GM12878 (cell line): ENCODE measurements around the gene ACKR2.

Source experiments
- ATF7 ChIP-seq: fragments of 450-650 bp; IDR thresholded peaks from 2 replicates; pipeline ENCODE4 v1.6.1; 2016; ENCODE audit warnings: low read depth, mild to moderate bottlenecking
- CTCF ChIP-seq, 3 experiments: IDR thresholded peaks in 2 of 3; conservative IDR thresholded peaks in 1 of 3; 2 replicates each; pipeline ENCODE4 v1.5.1; 2011; ENCODE audit warnings: low read depth in 3 of 3, low read length in 3 of 3, mild to moderate bottlenecking in 3 of 3, control low read depth in 2 of 3, moderate library complexity in 2 of 3, inconsistent platforms in 1 of 3, mixed read lengths in 1 of 3; ENCODE audit not compliant: control insufficient read depth in 2 of 3, insufficient read depth in 1 of 3; ENCODE audit errors: extremely low read depth in 1 of 3
- FOXM1 ChIP-seq: IDR thresholded peaks from 2 replicates; pipeline ENCODE4 v1.6.1; 2012; ENCODE audit warnings: low read depth, mild to moderate bottlenecking, inconsistent platforms, low read length, moderate library complexity
- RFX5 ChIP-seq: IDR thresholded peaks from 2 replicates; pipeline ENCODE4 v1.6.1; 2011; ENCODE audit warnings: low read depth, low read length, improper control_type of control experiment
- SREBF2 ChIP-seq: IDR thresholded peaks from 2 replicates; pipeline ENCODE4 v1.6.1; 2012; ENCODE audit warnings: mild to moderate bottlenecking, low read length
- TCF12 ChIP-seq: IDR thresholded peaks from 2 replicates; pipeline ENCODE4 v1.6.1; 2011; ENCODE audit warnings: low read depth, mild to moderate bottlenecking, low read length
- ZBTB40 ChIP-seq: fragments of 450-650 bp; IDR thresholded peaks from 2 replicates; pipeline ENCODE4 v1.6.1; 2016; ENCODE audit warnings: mild to moderate bottlenecking, moderate library complexity, borderline replicate concordance

- TF ChIP-seq CTCF (IDR thresholded peaks at IDR 0.05 in 2 of 3, conservative IDR thresholded peaks at IDR 0.05 in 1 of 3; ENCODE audit: control insufficient read depth in 2 of 3, extremely low read depth in 1 of 3, insufficient read depth in 1 of 3, low read depth in 3 of 3, low read length in 3 of 3) (no peak), ZBTB40 (peak; percentile 76; the same call in 1 of the 2 replicates), RFX5 (peak; percentile 97), FOXM1 (no peak; the same call in 1 of the 2 replicates), SREBF2 (no peak), ATF7 (peak; percentile 81), TCF12 (0 out of 2 replicates have a peak, but pooled peaks have one; percentile 32)
Measured at GRCh38 chr3:42772670-42773408, 36.4 kb upstream of the ACKR2 start, which contains the start of gene CCDC13.
